Neuron (in vitro differentiated cells): ENCODE measurements around the gene ASTN1.

ENCODE experiments used
- H2AFZ ChIP-seq: one replicate; pipeline ENCODE4 v1.6.1; 2013; ENCODE audit warnings: low read depth, mild to moderate bottlenecking, inconsistent platforms, low read length, moderate library complexity
- H3K27me3 ChIP-seq: one replicate; pipeline ENCODE4 v1.6.1; 2013; ENCODE audit warnings: low read length; ENCODE audit not compliant: insufficient read depth
- H3K36me3 ChIP-seq: one replicate; pipeline ENCODE4 v1.6.1; 2013; ENCODE audit warnings: low read length; ENCODE audit not compliant: insufficient read depth
- H3K4me1 ChIP-seq: one replicate; pipeline ENCODE4 v1.6.1; 2013; ENCODE audit warnings: low read length; ENCODE audit not compliant: insufficient read depth
- H3K4me3 ChIP-seq: 2 replicates; pipeline ENCODE4 v1.5.1; 2013; ENCODE audit warnings: mild to moderate bottlenecking, low read length, moderate library complexity
- H3K9me3 ChIP-seq: one replicate; pipeline ENCODE4 v1.6.1; 2013; ENCODE audit warnings: low read length

The ASTN1 gene

DNA sequence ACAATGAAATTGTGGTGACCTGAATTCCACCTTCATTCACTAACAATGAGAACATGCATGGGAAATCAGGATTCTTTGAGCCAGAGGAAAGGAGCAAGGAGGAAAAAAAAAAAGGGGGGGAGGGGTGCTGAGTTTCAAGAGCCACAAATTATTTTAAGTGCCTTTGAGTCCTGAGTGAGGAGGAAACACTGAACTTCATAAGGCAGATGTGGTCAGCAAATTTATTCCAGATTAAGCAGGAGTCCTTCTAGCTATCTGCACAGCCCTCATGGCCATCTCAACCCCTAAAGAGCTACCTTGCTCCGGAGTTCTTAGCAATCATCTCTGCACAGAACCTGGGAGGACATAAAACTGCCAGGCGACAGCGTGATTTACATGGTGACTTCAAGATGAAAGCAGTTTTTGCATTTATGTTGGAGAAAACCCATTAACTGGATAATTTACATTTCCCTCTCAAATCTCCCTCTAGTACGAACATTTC is 21.7 kb downstream of the ASTN1 start:
- Histone ChIP-seq H3K4me3 (no peak overlapping the region), H3K27me3 (no peaks in the 10 kb centered on the region), H2AFZ (no peak overlapping the region)

DNA sequence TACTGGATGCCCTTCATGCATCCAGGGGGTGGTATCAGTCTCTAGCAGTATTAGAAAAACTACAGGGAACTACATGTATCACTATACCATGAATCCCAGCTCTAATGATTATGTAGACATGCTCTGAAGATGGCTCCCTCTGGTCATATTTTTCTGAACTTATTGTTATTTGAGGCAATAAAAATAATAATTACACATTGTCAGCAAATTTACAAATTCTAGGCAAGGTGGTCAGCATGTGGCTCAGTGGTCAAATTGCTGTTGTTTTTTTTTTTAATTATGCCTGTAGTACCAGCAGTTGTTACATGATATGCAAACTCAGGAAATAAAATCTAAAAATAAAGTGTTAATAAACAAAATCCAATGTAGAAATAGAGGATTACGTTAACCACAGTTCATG is 22.5 kb downstream of the ASTN1 start:
- H2AFZ ChIP-seq: no peak overlapping the region
- no peaks in the 10 kb centered on the region for H3K9me3 ChIP-seq
- no peaks in the 10 kb centered on the region for H3K27me3 ChIP-seq
- H3K4me3 ChIP-seq: no peak overlapping the region
- H3K4me1 ChIP-seq: no peaks in the 10 kb centered on the region
- H3K36me3 ChIP-seq: no peaks in the 10 kb centered on the region

More for the DNA sequence above, 21.7 kb downstream of the ASTN1 start:
- Histone ChIP-seq H3K4me1 (no peaks in the 10 kb centered on the region), H3K36me3 (no peaks in the 10 kb centered on the region), H3K9me3 (no peaks in the 10 kb centered on the region)

DNA sequence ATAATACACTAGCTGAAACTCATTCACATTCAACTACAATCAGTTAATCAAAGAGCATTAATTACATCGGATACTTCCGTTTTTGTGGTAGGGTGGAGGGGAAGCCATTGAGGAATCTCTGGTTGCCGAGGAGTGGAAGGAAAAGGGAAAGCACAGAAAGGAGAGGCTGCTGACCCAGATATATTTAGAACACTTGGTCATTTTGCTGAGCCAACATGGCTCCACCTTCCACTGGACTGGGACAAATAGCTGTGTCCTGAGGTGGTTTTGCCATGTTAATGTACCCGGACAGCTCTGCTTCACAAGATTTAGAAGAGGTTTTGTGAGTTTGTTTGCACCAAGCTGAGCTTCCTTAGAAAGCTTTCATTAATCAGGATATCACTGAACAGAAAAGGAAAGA is 26.2 kb downstream of the ASTN1 start:
- H3K4me1 ChIP-seq: no peaks in the 10 kb centered on the region
- H3K4me3 ChIP-seq: no peak overlapping the region
- no peaks in the 10 kb centered on the region for H3K9me3 ChIP-seq
- H2AFZ ChIP-seq: no peak overlapping the region
- H3K36me3 ChIP-seq: no peaks in the 10 kb centered on the region
- no peaks in the 10 kb centered on the region for H3K27me3 ChIP-seq

DNA sequence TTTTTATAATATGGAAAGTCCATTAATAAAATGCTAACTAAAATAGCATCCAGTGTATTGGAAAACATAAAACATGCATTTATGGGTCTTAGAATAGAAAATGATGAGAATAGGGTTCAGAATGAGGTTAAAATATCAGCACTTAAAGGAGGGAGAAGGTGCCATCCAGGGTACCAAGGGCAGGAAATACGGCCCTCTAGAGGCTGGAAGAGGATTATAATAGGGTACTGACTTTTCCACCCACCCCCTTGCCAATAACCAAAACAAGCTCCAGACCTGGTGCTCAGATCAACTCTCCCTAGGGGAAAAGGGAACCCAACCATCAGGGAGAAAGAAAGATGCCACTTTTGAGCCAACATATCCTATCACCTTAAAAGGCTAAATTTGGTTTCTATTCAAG is 26.7 kb downstream of the ASTN1 start:
- H3K36me3 ChIP-seq: no peaks in the 10 kb centered on the region
- H3K9me3 ChIP-seq: no peaks in the 10 kb centered on the region
- no peaks in the 10 kb centered on the region for H3K27me3 ChIP-seq
- H3K4me3 ChIP-seq: no peak overlapping the region
- no peaks in the 10 kb centered on the region for H3K4me1 ChIP-seq
- H2AFZ ChIP-seq: no peak overlapping the region

DNA sequence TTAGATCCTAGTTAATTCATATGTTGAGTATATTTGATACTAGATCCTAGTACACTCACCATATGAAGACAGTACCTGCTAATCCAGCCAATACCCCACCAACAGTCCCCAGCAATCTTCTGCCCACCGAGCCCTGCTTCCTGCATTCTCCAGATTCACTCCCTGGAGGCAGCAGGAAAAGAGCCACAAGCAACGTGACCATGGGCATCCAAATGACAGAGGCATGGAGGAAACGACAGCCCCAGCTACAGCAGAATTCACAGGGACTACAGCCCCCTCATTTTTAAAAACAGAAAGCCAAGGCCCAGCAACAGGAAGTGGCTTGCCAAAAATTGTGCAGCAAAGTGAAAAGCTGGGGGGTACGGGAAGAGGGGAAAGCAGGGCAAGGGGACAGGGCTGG is 29.3 kb downstream of the ASTN1 start:
- Histone ChIP-seq H3K4me3 (no peak overlapping the region), H3K27me3 (no peaks in the 10 kb centered on the region), H3K4me1 (no peaks in the 10 kb centered on the region), H2AFZ (no peak overlapping the region), H3K9me3 (no peaks in the 10 kb centered on the region), H3K36me3 (no peaks in the 10 kb centered on the region)

DNA sequence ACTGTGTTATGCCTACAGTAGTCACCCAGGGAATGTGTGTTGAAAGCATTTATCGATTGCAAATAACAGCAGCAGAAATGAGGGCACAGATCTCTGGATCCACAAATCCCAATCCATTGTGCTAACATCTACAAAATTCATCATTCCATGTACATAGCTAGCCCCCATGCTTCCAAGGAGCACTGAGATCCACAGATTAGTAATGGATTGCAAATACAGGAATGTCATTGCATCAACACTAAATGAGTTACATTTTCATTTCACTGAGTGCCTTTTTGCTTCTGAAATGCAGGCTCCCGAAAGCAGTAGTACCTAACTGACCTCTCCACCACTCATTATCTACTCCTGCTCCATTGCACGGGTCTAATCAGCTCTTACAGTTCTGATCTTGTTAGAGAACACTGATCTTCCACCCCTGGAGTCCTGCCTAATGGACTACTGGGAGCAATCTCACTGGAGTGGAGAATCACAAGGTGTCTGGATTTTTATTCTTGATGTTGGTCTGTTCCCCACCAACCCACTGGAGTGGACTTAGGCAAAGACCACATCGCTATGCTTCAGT is 30.5 kb downstream of the ASTN1 start:
- no peaks in the 10 kb centered on the region for H3K9me3 ChIP-seq
- no peaks in the 10 kb centered on the region for H3K27me3 ChIP-seq
- H3K4me3 ChIP-seq: no peak overlapping the region
- no peaks in the 10 kb centered on the region for H3K36me3 ChIP-seq
- no peaks in the 10 kb centered on the region for H3K4me1 ChIP-seq
- no peak overlapping the region for H2AFZ ChIP-seq

DNA sequence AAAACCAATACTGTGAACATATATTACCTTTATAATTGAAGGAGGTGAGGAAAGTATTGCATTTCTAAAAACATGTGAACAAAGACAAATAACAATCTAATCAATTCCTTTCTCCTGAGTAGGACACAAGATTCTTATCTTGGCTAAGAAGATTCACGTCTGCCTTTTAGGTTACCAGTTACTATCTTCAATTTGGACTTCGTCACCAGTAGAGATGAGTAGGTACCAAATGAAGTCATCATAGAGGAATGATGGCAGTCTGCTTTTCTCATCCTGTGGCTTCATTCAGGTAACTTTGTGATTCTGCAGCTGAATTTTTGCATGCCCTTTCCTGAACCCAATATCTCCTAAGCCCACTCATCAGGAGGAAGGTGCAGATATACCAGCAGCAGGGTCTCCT is 32.4 kb downstream of the ASTN1 start:
- Histone ChIP-seq H3K4me1 (no peaks in the 10 kb centered on the region), H3K36me3 (no peaks in the 10 kb centered on the region), H3K9me3 (no peaks in the 10 kb centered on the region), H2AFZ (no peak overlapping the region), H3K4me3 (no peak overlapping the region), H3K27me3 (no peaks in the 10 kb centered on the region)

DNA sequence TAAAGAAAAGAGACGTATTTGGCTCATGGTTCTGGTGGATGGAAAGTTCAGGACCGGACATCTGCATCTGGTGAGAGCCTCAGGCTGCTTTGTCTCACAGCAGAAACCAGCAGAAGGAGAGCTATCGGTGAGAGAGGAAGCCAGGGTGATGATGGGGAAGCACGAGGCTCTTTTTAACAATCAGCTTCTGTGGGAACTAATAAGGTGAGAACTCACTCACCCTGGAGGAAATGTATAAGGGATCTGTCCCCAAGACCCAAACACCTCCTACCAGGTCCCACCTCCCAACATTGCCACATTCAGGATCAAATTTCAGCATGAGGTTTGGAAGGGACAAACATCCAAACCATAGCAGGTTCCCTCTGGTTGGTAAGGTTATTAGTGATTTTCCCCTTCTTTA is 32.8 kb downstream of the ASTN1 start:
- H2AFZ ChIP-seq: no peak overlapping the region
- H3K27me3 ChIP-seq: no peaks in the 10 kb centered on the region
- H3K4me3 ChIP-seq: no peak overlapping the region
- H3K36me3 ChIP-seq: no peaks in the 10 kb centered on the region
- H3K9me3 ChIP-seq: no peaks in the 10 kb centered on the region
- no peaks in the 10 kb centered on the region for H3K4me1 ChIP-seq

DNA sequence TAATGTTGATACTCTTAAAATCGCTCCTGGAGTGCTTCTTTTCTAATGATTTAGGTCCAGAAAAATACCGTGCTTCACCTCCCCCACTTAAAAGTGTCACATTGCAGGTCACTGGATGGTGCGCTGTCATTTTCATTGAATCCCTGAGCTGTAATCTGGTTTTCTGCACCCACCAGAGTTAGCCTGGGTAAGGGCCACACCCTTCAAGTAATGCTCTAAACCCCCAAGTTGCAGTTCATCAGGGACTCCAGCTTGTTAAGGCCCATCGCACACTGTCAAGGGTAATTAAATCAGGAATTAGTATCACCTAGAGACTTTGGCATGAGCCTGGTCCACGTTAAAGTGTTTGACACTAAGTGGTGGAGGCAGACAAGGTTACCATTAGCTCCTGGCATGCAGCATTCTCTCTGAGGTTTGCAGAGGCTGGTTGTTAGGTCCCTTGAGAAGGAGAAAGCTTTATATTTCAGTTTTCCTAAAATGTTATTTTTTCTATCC is 34.0 kb downstream of the ASTN1 start:
- no peaks in the 10 kb centered on the region for H3K27me3 ChIP-seq
- H3K36me3 ChIP-seq: no peaks in the 10 kb centered on the region
- no peaks in the 10 kb centered on the region for H3K4me1 ChIP-seq
- H3K4me3 ChIP-seq: no peak overlapping the region
- H3K9me3 ChIP-seq: no peaks in the 10 kb centered on the region
- H2AFZ ChIP-seq: no peak overlapping the region

DNA sequence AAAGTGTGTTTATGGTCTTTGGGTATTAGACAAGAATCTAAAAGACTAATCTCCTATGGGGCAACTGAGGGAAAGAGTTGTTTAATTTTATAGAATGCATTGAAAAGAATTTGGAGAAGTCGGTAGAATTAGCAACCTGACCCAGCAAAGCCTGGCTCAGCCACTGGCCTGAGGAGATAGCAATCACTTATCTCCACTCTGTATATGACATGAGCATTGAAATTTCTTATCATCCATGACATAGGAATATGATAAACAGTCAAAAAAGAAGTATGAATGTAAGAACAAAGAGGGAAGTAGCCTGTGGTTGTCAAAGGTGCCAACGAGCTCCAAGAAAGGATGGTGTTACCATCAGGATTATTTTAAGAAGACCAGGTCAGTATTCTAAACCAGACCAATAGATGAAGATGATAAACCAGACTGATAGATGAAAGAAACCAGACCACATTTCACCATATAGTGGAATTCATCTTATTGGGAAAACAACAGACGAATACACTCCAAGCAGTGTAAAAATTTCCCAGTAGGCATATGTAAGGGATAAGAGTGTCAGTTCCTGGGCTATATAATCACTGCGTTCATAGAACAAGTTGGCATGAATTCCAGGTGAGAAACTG is 35.7 kb downstream of the ASTN1 start:
- no peaks in the 10 kb centered on the region for H3K4me1 ChIP-seq
- no peaks in the 10 kb centered on the region for H3K9me3 ChIP-seq
- no peak overlapping the region for H2AFZ ChIP-seq
- no peaks in the 10 kb centered on the region for H3K36me3 ChIP-seq
- H3K27me3 ChIP-seq: no peaks in the 10 kb centered on the region
- H3K4me3 ChIP-seq: no peak overlapping the region

DNA sequence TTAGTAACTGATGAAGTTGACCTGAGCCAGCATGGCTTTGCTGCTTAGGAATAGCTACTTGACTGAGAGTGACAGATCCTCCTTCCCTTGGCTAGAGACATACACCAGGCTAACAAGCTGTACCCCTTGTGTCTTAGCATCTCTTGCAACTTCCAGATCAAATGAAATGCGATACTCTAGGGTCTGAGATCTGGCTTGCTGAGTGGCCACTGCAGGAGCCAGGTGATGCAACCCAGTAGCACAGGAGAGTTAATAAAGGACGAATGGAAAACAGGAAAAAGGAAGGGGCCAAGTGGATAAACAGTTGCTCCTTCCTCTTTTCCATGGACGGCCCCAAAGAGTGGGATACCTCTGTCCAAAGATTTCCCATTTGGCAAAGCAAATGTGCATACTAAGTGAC is 38.2 kb downstream of the ASTN1 start:
- no peaks in the 10 kb centered on the region for H3K36me3 ChIP-seq
- no peak overlapping the region for H3K4me3 ChIP-seq
- no peaks in the 10 kb centered on the region for H3K9me3 ChIP-seq
- H3K4me1 ChIP-seq: no peaks in the 10 kb centered on the region
- no peak overlapping the region for H2AFZ ChIP-seq
- H3K27me3 ChIP-seq: no peaks in the 10 kb centered on the region

DNA sequence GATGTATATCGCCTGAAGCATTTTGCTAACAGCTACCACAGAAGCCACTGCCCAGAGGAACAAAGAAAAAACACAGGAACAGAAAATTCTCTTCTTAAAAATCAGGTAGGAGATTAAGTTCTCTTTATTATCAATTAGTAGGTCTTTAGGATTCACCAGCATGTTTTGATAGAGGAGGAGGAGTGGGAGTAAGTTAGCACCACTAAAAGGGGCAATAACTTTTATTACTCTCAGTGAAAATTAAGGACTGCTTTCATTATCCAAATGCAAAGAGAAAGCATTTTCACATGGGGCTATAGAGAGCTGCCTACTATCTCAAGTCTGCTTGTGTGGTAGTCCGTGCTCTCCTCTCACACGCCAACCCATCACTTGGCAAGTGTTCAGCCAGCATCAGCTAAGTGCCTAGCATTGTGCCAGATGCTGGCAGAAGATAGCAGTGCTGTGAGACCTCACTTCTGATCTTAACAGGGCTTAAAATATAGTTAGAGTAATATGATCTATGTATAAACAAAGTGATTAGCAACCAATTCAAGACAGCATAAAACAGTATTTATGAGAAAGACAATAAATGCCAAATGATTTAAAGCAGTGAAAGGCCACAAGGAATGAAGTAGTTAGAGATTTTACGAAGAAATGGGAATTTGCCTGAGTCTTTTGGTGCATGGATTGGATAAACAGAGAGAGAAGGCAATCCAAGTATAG is 39.8 kb downstream of the ASTN1 start:
- H3K9me3 ChIP-seq: no peaks in the 10 kb centered on the region
- H3K27me3 ChIP-seq: no peaks in the 10 kb centered on the region
- H2AFZ ChIP-seq: no peak overlapping the region
- H3K36me3 ChIP-seq: no peaks in the 10 kb centered on the region
- H3K4me1 ChIP-seq: no peaks in the 10 kb centered on the region
- H3K4me3 ChIP-seq: no peak overlapping the region

DNA sequence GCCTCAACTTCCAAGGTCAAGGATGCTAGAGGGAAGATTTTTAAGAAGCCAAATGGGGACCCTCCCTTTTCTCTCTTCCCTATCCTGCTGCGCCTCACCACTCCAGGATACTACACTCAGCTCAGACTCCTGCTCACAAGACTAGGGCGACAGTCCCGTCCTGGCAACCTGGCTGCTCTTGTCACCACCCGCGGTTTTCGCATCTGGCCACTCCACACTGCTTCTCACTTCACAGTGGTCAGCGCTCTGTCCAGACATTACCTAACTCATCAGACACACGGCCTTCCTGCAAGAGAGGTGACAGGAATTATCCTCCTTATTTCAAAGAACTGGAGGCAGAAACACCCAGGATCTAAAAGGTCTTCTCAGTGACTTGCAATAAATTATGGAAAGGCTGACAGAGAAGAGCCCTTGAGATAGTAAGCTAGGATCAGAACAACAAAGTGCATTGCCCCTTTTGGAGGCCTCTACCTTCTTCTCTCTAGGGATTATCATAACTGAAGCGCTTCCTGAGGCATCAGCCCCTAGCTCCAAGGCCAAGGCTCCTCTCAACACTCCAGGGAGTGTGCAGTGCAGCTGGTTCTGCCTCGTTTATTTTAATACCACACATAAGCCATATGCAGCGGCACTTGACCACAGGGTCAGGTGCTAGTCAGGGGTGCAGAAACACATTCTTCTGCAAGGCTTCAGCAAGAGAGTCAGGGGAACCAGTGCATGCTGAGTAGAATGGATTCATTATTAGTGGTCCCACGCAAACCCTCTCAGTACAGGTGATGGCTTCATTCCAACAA is 41.9 kb downstream of the ASTN1 start:
- no peak overlapping the region for H3K4me3 ChIP-seq
- H3K36me3 ChIP-seq: no peaks in the 10 kb centered on the region
- no peaks in the 10 kb centered on the region for H3K9me3 ChIP-seq
- H3K27me3 ChIP-seq: no peaks in the 10 kb centered on the region
- no peaks in the 10 kb centered on the region for H3K4me1 ChIP-seq
- H2AFZ ChIP-seq: no peak overlapping the region
